Osteoblast (primary cell): ENCODE data around the gene NHLRC4. TPM values are rescaled to one million over a fixed set of nuclear protein-coding genes. Genes with fewer than 3 reads are reported as not detected.
A peak's percentile ranks its signal among the peaks of the same experiment; 100 is the strongest.

ENCODE experiments used
- DNase-seq: peaks from one replicate; pipeline ENCODE4 v3.0.0; 2011; ENCODE audit warnings: low spot score, mixed read lengths; ENCODE audit not compliant: insufficient read length; ENCODE audit errors: missing footprints
- H2AFZ ChIP-seq: 2 replicates; pipeline ENCODE4 v1.6.0; 2011; ENCODE audit warnings: mild to moderate bottlenecking, low read length
- H3K27ac ChIP-seq: 2 replicates; pipeline ENCODE4 v1.5.1; 2011; ENCODE audit warnings: mild to moderate bottlenecking, low read depth, low read length, moderate library complexity
- H3K27me3 ChIP-seq: 2 replicates; pipeline ENCODE4 v1.6.0; 2012; ENCODE audit warnings: mild to moderate bottlenecking, control low read depth, inconsistent platforms, low read length, moderate library complexity; ENCODE audit not compliant: insufficient read depth
- H3K36me3 ChIP-seq: 2 replicates; pipeline ENCODE4 v1.5.1; 2011; ENCODE audit warnings: mild to moderate bottlenecking, low read length, control low read depth, moderate library complexity; ENCODE audit not compliant: insufficient read depth
- H3K4me1 ChIP-seq: 2 replicates; pipeline ENCODE4 v1.5.1; 2011; ENCODE audit warnings: mild to moderate bottlenecking, low read length, control low read depth, moderate library complexity; ENCODE audit not compliant: insufficient read depth
- H3K4me2 ChIP-seq: 2 replicates; pipeline ENCODE4 v1.6.0; 2011; ENCODE audit warnings: mild to moderate bottlenecking, low read length; ENCODE audit not compliant: insufficient read depth
- H3K4me3 ChIP-seq: fragments of 200-600 bp; sonication (generic); 3 replicates; pipeline ENCODE4 v1.5.1; 2012; ENCODE audit warnings: mild to moderate bottlenecking, low read length, inconsistent platforms; ENCODE audit not compliant: insufficient read depth
- H3K79me2 ChIP-seq: 2 replicates; pipeline ENCODE4 v1.6.0; 2012; ENCODE audit warnings: mild to moderate bottlenecking, low read length, control low read depth, inconsistent platforms; ENCODE audit not compliant: insufficient read depth
- H3K9me3 ChIP-seq: 2 replicates; pipeline ENCODE4 v1.5.1; 2011; ENCODE audit warnings: low read depth, low read length, control low read depth
- H4K20me1 ChIP-seq: 2 replicates; pipeline ENCODE4 v1.6.0; 2012; ENCODE audit warnings: mild to moderate bottlenecking, low read length, control low read depth; ENCODE audit not compliant: insufficient read depth
- CTCF ChIP-seq: IDR thresholded peaks from 2 replicates; pipeline ENCODE4 v1.5.1; 2011; ENCODE audit warnings: mild to moderate bottlenecking, low read depth, low read length, moderate library complexity; ENCODE audit errors: extremely low read depth
- total RNA-seq: library from RNA; depleted of rRNA; stranded (reverse); fragments of >200 nt; gene quantifications from 2 replicates; pipeline ENCODE4 v1.2.3, GENCODE V29; 2012

The NHLRC4 gene
- total RNA-seq, 1 donor, result 2.2 TPM

- Histone ChIP-seq H4K20me1 (peaks cover 39% of the 10 kb centered on the region), H2AFZ (no peak overlapping the region), H3K27me3 (no peaks in the 10 kb centered on the region), H3K9me3 (no peaks in the 10 kb centered on the region), H3K36me3 (no peaks in the 10 kb centered on the region), H3K4me2 (no peak overlapping the region), H3K4me3 (no peak overlapping the region), H3K79me2 (peaks cover 47% of the 10 kb centered on the region), H3K27ac (no peak overlapping the region), H3K4me1 (no peaks in the 10 kb centered on the region)
- no peak for DNase-seq
- TF ChIP-seq CTCF, result no peak
Observed at GRCh38 chr16:608019-608418, 41.2 kb downstream of the NHLRC4 start.

GRCh38 chr16:609316-609715 lies 42.5 kb downstream of the NHLRC4 start:
- Histone ChIP-seq H2AFZ (no peak overlapping the region), H3K27ac (no peak overlapping the region), H4K20me1 (peaks cover 31% of the 10 kb centered on the region), H3K79me2 (peaks cover 40% of the 10 kb centered on the region), H3K4me3 (no peak overlapping the region), H3K27me3 (no peaks in the 10 kb centered on the region), H3K4me1 (no peaks in the 10 kb centered on the region), H3K36me3 (no peaks in the 10 kb centered on the region), H3K4me2 (no peak overlapping the region), H3K9me3 (no peaks in the 10 kb centered on the region)
- DNase-seq, result no peak
- TF ChIP-seq CTCF, result no peak

GRCh38 chr16:609984-610383 lies 43.2 kb downstream of the NHLRC4 start:
- H3K27me3 ChIP-seq, result no peaks in the 10 kb centered on the region

More at GRCh38 chr16:609984-610383, 43.2 kb downstream of the NHLRC4 start:
- H3K9me3 ChIP-seq, result no peaks in the 10 kb centered on the region
- H4K20me1 ChIP-seq, result peaks cover 29% of the 10 kb centered on the region
- DNase-seq, result peak; percentile 45
- TF ChIP-seq CTCF, result no peak
- no peaks in the 10 kb centered on the region for H3K36me3 ChIP-seq
- no peak overlapping the region for H3K4me3 ChIP-seq
- no peak overlapping the region for H3K27ac ChIP-seq
- peaks cover 39% of the 10 kb centered on the region for H3K79me2 ChIP-seq
- no peak overlapping the region for H2AFZ ChIP-seq
- no peaks in the 10 kb centered on the region for H3K4me1 ChIP-seq
- no peak overlapping the region for H3K4me2 ChIP-seq
